Activated effector memory CD4-positive, alpha-beta T cell treated with Interleukin-2 at 50 U/mL for 16 hours (primary cell): ENCODE data around the gene WDR93.
"Not testable (repeated sequence)": the region's sequence is repeated elsewhere in the genome, so short reads cannot be mapped to it uniquely, and the experiment has no call there.

Source experiments
- DNase-seq: peaks from one replicate; pipeline ENCODE4 v3.0.0-alpha.2; 2020

WDR93 gene

GRCh38 chr15:89774492-89774891, 83.9 kb downstream of the WDR93 start:
- no peak for DNase-seq

GRCh38 chr15:89775815-89776214, 85.2 kb downstream of the WDR93 start:
- no peak for DNase-seq

- peak; percentile 22 for DNase-seq
Measured at GRCh38 chr15:89776274-89777072, 85.9 kb downstream of the WDR93 start, which contains the start of gene MESP2. MESP2 (plus strand) TSS chr15:89776332; CDS start chr15:89776358, 26 bp downstream.

- no peak for DNase-seq
Measured at GRCh38 chr15:89777073-89777751, 86.6 kb downstream of the WDR93 start.

GRCh38 chr15:89777782-89778380, 87.3 kb downstream of the WDR93 start:
- DNase-seq: no peak

GRCh38 chr15:89778861-89779260, 88.2 kb downstream of the WDR93 start:
- no peak for DNase-seq

GRCh38 chr15:89780601-89781000, 90.0 kb downstream of the WDR93 start:
- DNase-seq: no peak

GRCh38 chr15:89781055-89781454, 90.4 kb downstream of the WDR93 start:
- no peak for DNase-seq

- no peak for DNase-seq
Measured at GRCh38 chr15:89781891-89782618, 91.4 kb downstream of the WDR93 start.

GRCh38 chr15:89782619-89782950, 92.0 kb downstream of the WDR93 start:
- DNase-seq: not testable (repeated sequence)

- no peak for DNase-seq
Measured at GRCh38 chr15:89783111-89783860, 92.7 kb downstream of the WDR93 start.

- no peak for DNase-seq
Measured at GRCh38 chr15:89783861-89784685, 93.5 kb downstream of the WDR93 start.

- no peak for DNase-seq
Measured at GRCh38 chr15:89784686-89784960, 94.0 kb downstream of the WDR93 start.

- no peak for DNase-seq
Measured at GRCh38 chr15:89785064-89785773, 94.6 kb downstream of the WDR93 start.

GRCh38 chr15:89785774-89786140, 95.1 kb downstream of the WDR93 start:
- no peak for DNase-seq

- no peak for DNase-seq
Measured at GRCh38 chr15:89787944-89788343, 97.3 kb downstream of the WDR93 start.

GRCh38 chr15:89788585-89788984, 98.0 kb downstream of the WDR93 start:
- DNase-seq: not testable (repeated sequence)

- no peak for DNase-seq
Measured at GRCh38 chr15:89790206-89790605, 99.6 kb downstream of the WDR93 start.

GRCh38 chr15:89790661-89791060, 100.0 kb downstream of the WDR93 start:
- no peak for DNase-seq

- DNase-seq: no peak
Measured at GRCh38 chr15:89792106-89792805, 101.6 kb downstream of the WDR93 start.
